NCI-H510A (cell line): Measurements from ENCODE around the gene IQCN.

Experiments
- DNase-seq: peaks from one replicate; lab custom pipeline; 2025; lab: John Stamatoyannopoulos, UW

Gene IQCN, protein sequence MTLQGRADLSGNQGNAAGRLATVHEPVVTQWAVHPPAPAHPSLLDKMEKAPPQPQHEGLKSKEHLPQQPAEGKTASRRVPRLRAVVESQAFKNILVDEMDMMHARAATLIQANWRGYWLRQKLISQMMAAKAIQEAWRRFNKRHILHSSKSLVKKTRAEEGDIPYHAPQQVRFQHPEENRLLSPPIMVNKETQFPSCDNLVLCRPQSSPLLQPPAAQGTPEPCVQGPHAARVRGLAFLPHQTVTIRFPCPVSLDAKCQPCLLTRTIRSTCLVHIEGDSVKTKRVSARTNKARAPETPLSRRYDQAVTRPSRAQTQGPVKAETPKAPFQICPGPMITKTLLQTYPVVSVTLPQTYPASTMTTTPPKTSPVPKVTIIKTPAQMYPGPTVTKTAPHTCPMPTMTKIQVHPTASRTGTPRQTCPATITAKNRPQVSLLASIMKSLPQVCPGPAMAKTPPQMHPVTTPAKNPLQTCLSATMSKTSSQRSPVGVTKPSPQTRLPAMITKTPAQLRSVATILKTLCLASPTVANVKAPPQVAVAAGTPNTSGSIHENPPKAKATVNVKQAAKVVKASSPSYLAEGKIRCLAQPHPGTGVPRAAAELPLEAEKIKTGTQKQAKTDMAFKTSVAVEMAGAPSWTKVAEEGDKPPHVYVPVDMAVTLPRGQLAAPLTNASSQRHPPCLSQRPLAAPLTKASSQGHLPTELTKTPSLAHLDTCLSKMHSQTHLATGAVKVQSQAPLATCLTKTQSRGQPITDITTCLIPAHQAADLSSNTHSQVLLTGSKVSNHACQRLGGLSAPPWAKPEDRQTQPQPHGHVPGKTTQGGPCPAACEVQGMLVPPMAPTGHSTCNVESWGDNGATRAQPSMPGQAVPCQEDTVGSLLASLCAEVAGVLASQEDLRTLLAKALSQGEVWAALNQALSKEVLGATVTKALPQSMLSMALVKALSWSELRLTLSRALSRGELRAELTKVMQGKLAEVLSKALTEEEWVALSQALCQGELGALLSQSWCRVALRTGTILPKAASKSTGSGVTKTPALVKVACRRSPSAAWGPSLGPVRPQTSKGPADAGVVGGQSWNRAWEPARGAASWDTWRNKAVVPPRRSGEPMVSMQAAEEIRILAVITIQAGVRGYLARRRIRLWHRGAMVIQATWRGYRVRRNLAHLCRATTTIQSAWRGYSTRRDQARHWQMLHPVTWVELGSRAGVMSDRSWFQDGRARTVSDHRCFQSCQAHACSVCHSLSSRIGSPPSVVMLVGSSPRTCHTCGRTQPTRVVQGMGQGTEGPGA (N-terminal part only)

DNA sequence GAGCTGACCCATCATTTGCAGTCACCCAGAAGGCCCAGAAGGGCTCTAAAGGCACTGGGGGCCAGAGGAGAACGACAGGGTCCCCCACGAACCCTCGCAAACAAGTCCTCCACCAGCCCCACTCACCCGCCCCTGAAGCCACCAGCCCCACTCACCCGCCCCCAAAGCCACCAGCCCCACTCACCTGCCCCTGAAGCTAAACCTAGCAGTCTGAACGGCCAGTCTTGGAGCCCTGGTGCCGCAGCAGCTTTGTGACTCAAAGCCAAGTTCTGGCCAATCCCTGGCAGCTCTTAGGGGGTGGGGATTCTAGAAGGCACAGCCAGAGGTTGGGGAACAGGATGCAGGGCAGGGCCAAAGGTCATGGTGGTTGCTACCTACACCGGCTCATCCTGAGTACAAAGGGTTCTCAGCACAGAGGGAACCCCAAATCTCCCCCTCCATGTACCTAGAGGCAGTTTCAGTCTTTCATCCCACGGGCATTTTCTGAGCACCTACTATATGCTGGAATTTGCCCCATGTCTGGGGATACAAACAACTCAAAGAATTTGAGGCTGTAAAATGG lies at the start of gene IQCN:
IQCN (minus strand) TSS at position 234 of the 562 bp plus-strand sequence. CDS start 4,974 bp downstream, outside the sequence.
- no peak for DNase-seq

DNA sequence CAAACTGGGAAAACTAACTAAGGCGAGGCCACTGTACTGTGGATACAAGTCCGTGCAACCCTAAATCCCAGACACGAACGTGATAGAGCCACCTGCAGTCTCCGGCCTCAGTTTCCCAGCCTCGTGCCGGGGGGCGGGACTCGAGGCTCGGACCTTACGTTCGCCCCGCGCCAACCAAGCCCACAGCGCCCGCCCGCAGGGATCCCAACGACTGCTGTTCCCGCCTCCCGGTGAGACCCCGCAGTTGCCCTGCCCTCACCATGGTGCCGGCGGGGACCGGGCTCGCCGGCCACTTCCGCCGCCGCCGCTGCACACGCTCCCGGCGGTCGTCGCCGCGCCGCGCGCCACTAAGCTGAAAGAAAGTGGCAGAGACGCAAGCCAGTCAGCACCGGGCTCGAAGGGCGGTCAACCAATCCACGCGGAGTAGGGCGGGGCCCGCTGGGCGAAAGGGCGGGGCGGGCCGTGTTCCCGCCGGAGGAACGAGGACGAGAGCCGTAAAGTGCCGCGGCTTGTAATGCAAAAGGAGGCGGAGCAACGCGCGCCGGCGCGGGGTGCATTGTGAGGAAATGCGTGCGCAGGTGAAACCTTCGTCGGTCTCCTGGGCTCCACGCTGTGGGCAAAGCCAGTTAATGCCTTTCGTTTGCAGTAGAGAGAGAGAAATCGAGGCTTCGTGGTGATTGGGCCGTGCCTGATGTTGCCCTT lies 48.7 kb upstream of the IQCN start, which contains the start of gene LSM4:
LSM4 (minus strand) TSS at position 318 of the 702 bp plus-strand sequence; CDS start at position 262, 56 bp downstream.
- DNase-seq = peak; percentile 99

DNA sequence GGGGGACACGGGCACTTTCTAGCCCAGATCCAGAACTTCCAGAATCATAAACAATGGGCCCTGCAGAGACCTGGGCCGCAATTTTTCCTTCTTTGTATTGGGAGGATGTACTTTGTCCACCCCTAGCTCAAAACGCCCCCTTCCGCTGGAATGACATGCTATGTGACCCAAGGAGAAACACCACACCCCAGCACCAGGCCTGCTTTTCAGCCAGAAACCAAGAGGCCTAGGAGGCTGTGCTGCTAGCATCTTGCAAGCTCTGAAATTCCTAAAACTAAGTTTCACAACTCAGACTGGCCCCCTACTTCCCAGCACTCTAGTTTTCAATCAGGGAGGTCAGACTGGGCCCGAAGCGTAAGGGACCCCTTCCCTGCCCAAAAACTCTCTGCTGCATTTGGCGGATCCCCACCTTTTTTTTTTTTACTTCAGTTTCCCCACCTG lies 48.1 kb upstream of the IQCN start:
- peak; percentile 29 for DNase-seq

DNA sequence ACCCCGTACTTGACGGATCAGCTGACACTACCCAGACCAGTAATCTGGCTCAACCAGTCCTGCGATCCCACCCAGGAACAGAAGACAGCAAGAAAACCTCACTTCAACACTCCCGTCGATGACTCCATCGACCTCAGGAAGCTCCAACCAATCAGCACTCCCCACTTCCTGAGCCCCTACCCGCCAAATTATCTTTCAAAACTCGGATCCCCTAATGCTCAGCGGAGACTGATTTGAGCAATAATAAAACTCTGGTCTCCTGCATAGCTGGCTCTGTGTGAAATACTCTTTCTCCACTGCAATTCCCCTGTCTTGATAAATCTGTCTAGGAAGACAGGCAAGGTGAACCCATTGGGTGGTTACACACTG lies 47.5 kb upstream of the IQCN start:
- no peak for DNase-seq

DNA sequence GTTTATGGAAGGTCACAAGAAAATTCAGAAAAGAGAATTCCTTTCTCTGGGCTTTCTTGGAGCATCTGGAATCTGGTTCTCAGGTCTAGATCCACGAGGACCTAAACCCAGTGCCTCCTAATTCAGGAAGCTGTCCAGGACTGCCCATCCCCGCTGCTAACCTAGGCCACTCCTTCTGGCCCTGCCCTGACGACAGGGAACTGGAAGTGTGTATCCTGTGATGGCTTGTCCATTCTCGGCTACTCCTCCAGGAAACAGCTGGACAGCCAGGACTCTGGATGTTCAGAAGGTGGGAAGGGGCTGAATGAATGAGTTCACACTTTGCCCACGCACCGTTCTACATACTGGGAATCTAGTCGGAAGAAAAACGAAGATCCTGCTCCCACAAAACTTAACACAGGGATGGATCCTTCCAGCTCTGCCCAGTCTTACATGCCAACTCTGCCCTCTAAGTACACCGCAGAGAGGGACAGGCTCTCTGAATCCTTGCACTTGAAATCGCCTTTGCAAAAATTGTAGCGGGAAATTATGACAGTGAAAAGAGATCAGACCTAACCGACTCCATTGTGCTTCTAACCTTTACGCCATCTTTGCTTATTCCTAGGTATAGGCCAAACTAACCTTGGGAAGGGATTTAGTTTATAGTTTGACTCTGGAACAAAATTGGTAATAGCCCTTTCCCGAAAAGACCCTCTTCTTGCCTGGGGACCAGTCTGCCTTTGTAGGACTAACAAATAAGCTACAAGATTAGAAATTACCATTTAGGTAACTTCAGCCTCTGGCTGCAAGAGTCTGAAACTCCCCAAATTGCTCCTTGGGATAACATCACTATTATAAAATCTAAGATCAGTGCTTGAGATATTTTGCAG lies 46.8 kb upstream of the IQCN start:
- DNase-seq = no peak

DNA sequence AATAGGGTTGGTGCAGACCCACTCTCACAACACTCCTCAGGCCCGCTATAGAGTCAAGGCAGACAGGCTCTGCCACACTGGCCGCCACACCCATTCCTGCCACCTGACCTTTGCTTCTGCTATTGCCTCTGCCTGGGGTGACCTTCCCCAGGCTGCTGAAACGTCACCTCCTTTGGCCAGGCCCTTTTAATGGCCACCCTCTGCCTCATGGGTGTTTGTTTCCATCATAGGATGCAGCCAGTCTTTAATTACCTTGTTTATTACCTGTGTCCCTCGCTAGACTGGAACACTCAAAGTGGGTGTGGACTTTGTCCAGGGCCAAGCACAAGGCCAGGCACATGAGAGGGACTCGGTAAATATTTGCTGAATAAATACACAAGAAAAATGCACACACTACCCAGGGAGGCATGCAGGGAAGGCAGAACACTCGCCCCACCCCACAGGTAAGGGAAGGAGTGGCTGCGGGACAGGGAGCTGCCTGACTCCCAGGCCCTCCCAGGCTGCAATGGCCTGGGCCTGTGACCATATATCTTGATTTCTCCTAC lies 45.4 kb upstream of the IQCN start:
- DNase-seq = no peak

DNA sequence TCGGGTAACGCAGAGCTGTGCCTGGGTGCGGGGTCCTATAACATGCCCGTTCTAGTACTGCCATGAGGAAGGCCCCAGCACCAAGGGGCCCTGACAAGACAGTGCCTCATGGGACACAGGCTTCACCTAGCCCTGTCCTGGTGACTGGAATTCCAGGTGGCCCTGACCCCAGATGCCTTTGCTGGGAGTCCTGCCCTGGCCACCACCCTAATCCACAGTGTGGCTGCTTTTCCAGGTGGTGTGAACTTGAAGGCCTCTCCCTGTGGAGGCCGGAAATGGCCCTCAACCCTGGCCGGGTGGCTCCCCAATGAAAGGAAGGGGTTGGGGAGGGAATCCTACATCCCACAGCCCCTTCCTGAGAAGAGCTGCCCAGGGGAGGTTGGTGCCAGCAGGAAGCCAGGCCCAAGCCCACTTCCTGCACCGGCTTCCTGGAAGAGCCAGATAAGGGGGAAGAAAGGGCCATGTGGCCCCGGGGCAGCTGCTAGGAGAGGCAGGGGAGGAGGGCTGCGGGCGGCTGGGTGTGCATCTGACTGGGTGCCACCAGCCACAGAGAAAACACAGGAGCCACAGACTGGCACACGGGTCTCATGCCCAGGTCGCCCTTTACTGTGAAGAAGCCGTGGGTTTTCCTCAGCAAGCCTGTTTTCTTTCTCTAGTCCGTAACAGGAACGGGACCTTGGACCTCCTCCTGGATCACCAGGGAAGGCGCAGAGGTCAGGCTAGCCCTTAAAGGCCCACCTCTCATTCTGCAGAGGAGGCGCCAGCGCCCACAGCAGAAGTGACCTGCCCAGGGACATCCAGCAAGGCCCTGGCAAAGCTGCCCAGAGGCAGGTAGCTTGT lies 43.9 kb upstream of the IQCN start:
- no peak for DNase-seq

DNA sequence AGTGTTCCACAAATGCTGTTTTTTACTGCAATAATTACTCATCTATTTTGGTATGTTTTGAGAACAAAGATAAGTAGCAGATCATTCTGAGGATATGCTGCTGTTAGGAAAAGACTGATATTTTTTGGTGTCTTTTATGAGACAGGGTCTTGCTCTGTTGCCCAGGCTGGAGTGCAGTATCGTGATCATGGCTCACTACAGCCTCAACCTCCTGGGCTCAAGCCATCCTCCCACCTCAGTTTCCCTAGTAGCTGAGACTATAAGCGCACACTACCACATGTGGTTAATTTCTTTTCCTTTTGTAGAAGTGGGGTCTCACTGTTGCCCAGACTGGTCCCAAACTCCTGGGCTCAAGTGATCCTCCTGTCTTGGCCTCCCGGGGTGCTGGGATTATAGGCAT lies 39.1 kb upstream of the IQCN start:
- no peak for DNase-seq

DNA sequence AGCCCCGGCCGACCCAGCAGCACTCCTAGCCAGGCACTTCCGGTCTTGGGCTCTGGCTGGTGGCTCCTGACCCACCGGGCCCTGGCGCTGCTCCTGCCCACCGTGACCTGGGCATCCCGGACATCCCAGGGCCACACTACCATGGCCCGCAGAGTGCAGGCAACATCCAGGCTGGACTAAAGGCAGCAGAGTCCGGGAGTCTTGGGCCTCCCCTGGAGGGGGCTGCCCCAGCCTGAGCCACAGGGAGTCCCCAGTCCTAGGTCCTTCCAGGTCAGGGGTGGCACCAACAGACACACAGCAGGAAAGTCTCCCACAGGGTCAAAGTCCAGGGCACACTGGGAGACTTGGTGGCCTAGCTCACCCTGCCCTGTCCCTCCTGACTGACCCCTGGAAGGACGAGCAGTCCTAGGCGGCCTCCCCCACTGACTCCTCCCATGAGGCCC lies 37.9 kb upstream of the IQCN start:
- DNase-seq = no peak

DNA sequence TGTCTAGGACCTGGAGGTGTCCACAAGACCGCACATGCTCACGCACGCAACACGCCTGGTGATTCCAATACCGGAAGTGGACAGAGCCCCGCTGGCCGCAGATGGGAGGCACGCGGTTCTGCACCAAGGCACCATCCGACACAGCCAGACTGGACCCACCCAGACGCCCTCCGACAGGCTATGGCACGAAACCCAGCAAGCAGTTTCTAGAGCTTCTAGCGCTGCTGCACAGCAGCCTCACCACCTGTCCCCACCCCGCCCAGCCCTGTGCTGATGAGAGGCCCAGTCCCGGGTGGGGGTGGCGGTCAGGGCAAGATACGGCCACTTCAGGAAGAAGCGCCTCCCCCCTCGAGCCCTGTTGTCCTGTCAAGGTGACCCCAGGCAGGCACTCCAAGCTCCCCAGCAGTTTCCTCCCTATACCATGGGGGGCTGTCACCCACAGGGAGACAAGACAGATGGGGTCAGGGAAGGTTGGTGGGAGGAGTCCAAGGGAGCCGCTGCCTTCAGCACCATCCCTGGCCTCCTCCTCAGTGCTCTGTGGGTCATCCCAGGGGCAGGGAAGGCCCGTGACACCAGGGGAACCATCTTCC lies 37.3 kb upstream of the IQCN start:
- no peak for DNase-seq

DNA sequence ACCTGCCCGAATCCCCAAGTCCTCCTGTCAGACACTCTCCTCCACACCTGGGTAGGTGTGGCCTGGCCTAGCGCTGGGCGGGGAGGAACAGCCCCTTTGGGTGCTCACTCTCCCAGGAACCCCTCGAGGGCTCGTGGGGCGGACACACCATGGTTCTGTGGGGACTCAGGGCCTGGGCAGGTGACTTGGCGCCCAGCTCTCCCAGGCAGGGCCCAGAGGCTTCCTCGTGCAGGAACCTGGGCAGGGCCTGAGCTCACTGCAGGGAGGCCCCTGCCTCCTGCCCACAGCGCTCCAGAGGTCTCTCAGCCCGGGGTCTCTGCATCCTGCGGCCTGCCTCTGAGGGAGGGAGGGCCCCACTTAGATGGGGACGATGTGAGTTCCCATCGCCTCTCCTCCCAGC lies 36.7 kb upstream of the IQCN start:
- DNase-seq = no peak

DNA sequence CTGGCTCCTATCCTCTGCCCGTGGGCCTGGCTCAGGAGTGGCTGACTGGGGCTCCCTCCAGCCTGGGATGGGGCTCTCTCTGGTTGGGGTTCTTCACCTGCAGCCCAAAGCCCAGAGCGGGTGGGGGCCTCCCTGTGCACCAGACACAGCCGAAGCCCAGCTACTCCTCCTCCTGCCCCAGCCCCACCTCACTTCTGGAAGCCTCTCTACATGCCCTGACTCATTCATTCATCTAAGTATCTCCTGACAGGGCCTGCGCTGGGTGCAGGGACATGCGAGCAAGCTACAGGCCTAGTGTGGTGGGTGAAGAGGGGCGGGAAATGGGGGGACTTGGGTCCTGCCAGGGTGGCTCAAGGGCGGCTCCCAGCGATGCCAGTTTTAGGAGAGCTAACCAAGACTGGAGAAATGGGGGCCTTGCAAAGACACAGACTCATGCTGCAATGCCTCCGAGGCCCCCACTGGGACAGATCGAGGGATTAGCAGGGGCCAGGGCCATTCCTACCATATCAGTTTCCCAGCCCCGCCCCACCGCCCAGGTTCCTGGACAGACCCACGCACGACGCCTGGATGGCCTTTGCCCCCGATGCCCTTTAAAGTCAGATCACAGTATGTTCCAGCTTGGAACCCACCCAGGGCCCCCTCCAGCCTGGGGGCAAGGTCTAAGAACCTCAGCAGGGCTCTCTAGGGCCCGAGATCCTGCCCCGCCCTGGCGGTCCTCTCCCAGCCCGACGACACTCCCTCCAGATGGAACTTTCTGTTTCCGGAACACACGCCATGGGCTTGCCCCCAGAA lies 36.1 kb upstream of the IQCN start:
- no peak for DNase-seq

DNA sequence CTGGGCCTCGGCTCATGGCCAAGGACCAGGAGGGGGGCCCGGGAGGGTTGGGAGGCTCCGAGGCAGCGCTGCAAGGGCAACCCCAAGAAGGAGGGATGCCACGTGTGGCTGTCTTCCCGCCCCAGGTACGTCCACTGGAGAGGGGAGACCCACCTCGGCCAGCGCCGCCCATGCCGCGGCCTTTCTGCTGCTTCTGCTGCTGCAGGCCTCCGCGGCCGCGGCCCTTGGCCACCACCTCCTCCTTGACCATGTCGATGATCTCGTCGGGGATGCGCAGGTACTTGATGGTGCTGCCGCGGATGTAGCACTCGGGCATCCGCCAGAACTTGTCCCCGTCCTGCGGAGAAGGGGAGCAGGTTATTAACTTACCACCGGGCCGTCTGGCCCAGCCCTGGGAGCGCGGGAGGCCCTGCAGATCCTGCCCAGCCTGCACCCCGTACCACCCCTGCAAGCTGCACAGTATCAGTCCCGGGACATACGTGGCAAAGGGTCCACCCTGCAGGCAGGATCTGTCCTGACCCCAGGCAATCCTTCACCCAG lies 35.3 kb upstream of the IQCN start:
- no peak for DNase-seq

DNA sequence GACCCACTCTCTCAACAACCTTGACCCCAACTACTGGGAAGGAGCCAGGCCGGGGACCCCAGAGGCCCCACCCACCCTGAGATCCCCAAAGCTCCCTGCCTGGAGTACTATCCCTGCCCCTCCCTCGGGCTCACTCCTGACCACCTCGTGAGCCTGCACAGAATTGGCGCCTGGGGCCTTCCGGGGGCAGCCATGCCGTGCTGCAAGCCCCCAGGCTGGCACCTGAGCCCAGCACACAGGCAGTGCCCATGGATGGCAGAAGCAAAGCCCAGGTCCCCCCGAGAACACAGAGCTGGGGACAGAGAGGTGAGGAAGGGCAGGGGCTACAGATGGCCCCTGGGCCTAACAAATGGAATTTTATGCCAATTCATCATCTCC lies 34.7 kb upstream of the IQCN start:
- no peak for DNase-seq

DNA sequence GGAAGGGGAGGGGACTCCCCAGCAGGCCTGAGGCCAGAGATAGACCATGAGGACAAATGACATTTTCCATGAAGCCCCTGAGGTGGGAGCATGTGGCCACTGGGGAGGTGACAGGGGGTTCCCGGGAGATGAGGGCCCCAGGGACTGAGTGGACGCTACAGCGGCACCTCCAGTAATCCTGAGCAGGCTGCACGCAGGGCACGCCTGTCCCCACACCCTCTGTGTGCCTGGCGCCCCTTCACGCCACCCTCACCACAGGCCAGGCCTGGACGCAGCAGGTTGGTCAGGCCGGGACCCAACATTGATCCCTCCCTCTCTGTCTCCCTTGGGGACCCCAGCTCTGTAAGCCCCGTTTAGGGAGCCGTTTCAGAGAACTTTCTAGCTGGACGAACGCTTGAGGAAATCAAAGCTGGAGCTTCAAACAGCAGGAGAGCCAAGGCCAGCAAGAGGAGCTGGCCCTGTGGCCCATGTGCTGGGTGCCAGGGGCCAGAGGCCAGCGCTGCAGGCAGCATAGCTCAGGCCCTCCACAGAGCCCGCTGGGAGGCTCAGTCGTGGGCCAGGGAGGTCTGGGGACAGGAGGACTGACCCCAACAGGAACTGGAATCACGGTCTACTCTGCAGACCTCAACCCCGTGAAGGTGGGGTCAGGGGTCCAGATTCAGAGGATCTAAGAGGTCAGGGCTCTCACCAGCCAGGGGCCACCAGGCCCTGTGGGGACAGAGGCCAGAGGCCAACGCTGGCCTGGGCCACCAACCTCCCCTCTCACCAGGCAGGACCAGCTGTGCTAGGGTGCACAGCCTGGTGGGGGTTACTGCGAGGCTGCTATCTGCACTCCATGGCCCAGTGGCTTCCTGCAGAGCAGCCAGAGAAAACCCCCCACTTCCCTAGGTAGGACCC lies 34.0 kb upstream of the IQCN start:
- DNase-seq = no peak

DNA sequence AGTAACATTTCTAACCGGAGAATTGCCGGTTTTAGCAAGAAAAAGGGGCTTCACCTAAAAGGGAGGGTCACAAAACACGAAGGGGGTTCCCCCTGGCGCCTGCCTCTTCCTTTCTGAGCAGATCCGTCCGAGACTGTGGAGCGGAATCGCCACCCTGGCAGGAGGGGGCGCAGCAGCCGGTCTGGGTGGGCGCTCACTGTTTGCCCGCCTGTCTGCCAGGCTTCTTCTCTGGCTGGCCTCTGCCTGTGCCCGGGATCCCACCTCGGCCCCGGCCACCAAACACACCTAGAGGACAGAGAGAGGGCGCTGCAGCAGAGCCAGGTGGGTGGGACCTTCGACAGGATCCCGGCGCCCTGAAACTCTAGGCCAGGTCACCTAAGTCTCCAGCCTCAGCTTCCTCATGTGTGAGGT lies 33.0 kb upstream of the IQCN start:
- no peak for DNase-seq
